NOMO-1 (cell line): Measurements from ENCODE around the gene PTPRS.

Source experiments
- DNase-seq, 2 experiments: peaks; one replicate each; lab custom pipeline; 2025; ENCODE audit not compliant: unreplicated experiment in 2 of 2; lab: John Stamatoyannopoulos, UW

PTPRS gene

GRCh38 chr19:5309438-5310204 is 31.0 kb downstream of the PTPRS start:
- DNase-seq = no peak

GRCh38 chr19:5308451-5309437 is 31.9 kb downstream of the PTPRS start:
- no peak for DNase-seq

GRCh38 chr19:5307655-5308054 is 33.0 kb downstream of the PTPRS start:
- no peak for DNase-seq

- no peak for DNase-seq
These were observed 35.4 kb downstream of the PTPRS start for GRCh38 chr19:5305163-5305562.

GRCh38 chr19:5304486-5304885 is 36.1 kb downstream of the PTPRS start:
- DNase-seq = no peak

- DNase-seq = no peak
These were observed 37.4 kb downstream of the PTPRS start for GRCh38 chr19:5303208-5303607.

- DNase-seq = no peak
These were observed 38.2 kb downstream of the PTPRS start for GRCh38 chr19:5302396-5302795.

GRCh38 chr19:5299137-5299536 is 41.5 kb downstream of the PTPRS start:
- no peak for DNase-seq

GRCh38 chr19:5298471-5298901 is 42.1 kb downstream of the PTPRS start:
- no peak for DNase-seq

GRCh38 chr19:5297272-5297669 is 43.3 kb downstream of the PTPRS start:
- no peak for DNase-seq

GRCh38 chr19:5296457-5297271 is 43.9 kb downstream of the PTPRS start:
- no peak for DNase-seq

- no peak for DNase-seq
These were observed 44.6 kb downstream of the PTPRS start for GRCh38 chr19:5296021-5296420.

- DNase-seq = no peak
These were observed 46.0 kb downstream of the PTPRS start for GRCh38 chr19:5294403-5295160.

- DNase-seq = no peak
These were observed 46.8 kb downstream of the PTPRS start for GRCh38 chr19:5293612-5294378.

- peak in 1 of 2 experiments; percentile 12 for DNase-seq
These were observed 47.6 kb downstream of the PTPRS start for GRCh38 chr19:5292822-5293611.

- DNase-seq = no peak
These were observed 48.2 kb downstream of the PTPRS start for GRCh38 chr19:5292453-5292821.

- no peak for DNase-seq
These were observed 48.9 kb downstream of the PTPRS start for GRCh38 chr19:5291588-5292193.
